SKM-1 (cell line): ENCODE results near the gene CPNE7.
A peak's percentile ranks its signal among the peaks of the same experiment; 100 is the strongest.

Source experiments
- DNase-seq: peaks from one replicate; lab custom pipeline; 2025; ENCODE audit not compliant: unreplicated experiment; lab: John Stamatoyannopoulos, UW

Gene CPNE7

DNA sequence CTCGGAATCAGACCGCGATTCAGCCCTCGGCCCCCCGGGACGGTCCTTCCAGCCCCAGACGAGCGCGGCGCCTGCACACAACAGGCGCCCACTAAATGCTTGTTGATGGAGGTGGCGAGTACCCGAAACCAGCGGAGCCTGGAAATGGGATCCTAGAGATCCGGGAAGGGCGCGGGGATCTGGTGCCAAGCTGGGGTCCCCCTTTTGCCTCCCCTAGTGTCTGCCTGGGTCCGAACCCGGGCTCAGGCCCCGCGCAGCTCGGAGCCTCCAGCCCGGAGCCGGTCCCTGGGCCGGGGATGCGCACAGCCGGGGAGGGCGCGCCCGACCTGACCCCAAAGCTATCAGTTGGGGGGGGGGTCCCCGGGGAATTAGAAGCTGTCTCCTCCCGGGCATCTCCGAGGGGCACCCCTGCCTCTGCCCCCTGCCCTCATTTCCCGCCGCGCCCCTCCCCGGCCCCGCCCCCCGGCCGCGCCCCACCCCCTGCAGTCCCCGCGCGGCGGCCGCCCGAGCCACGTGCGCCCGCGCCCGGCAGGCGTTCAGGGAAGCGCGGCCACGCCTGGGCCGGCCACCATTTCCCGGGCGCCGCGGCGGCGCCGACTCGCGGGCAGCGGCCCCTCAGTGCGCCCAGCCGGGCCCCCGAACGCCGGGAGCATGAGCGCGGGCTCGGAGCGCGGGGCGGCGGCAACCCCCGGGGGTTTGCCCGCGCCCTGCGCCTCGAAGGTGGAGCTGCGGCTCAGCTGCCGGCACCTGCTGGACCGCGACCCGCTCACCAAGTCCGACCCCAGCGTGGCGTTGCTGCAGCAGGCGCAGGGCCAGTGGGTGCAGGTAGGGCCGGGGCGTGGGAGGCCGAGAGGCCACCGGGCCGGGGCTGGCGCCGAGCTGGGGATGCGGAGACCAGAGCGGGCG, at the start of gene CPNE7:
Gene CPNE7, plus strand, starts transcription at position 512 of the 906 bp plus-strand sequence. Its CDS starts 140 bp downstream, at position 652.
- no peak for DNase-seq

DNA sequence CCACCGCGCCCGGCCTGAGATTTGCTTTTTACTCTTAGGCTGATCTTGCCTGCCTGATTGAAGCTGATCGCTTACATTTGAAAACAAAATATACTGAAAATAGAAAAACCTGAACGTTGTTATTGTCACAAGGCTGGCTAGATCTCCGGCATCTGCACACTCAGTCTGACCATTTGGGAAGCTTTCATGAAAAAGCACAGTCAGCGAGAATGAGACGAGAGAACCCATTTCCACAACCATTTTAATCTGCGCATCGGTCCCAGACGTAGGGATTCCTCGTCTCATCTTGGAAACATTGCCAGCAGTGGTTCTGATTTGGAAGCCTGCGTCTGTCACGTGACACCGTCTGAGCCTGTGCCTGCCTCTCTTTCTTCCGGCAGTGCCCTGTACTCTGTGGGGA, 46.5 kb upstream of the CPNE7 start:
- no peak for DNase-seq

DNA sequence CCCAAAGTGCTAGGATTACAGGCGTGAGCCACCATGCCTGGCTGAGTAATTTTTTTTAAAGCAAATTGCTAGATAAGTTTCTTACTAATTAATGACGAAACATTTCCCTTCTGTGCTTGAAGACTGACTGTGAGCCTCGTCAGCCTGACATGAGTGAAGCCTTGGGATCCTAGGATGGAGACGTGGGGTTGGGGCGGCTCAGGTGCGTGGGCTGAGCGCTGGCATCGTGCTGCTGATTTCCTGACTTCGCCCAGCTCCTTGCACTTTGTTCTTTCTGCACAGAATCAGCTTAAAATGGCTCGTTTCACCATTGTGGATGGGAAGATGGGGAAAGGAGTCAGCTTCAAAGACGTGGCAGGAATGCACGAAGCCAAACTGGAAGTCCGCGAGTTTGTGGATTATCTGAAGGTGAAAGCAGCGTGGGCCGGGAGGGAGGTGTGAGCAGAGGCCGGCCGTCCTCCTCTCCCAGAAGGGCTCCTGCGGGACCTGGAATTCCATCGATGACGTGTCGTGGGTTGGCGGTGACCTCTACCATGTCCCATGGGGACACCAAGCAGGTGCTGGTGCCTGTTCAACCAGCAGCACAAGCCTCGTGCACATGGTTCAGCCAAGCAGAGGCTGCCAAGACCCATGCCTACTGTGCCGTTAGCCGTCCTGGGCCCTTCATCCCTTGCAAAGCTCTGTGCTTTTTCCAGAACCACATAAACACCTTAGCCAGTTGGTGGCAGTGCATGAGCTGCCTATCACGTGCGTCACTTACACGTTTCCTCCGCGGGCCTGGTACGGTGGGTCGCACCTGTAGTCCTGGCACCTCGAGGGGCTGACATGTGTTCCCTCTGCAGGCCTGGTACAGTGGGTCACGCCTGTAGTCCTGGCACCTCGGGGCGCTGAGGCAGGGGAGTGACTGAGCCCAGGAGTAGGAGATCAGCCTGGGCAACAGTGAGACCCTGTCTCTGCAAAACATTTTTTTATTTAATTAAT, 44.9 kb upstream of the CPNE7 start:
- no peak for DNase-seq

DNA sequence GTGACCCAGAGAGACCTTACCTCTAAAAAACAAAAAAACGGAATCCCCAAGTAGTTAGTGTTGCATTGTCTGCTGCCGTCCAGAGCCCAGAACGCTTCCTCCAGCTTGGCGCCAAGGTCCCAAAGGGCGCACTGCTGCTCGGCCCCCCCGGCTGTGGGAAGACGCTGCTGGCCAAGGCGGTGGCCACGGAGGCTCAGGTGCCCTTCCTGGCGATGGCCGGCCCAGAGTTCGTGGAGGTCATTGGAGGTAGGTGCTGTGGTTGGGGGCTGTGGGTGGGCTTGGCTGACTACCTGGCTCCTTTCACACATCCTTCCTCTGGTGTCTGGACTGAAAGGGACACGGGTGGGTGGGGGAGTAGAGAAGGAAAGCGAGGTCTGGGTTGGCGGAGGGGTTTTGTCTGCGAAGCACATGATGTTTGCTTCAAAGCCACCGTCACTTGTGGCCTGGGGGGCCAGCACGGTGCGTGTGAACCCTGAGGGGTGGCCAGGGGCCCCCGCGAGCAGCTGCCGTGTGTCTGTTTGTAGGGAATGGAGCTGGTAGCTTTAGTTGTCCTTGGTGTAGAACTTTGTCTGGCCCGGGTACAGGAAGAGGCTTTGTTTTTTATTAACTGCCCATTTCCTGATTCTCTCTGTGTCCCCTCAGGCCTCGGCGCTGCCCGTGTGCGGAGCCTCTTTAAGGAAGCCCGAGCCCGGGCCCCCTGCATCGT, 43.6 kb upstream of the CPNE7 start:
- DNase-seq, result no peak

- peak; percentile 98 for DNase-seq
Observed at GRCh38 chr16:89534252-89534756, 41.3 kb upstream of the CPNE7 start.

DNA sequence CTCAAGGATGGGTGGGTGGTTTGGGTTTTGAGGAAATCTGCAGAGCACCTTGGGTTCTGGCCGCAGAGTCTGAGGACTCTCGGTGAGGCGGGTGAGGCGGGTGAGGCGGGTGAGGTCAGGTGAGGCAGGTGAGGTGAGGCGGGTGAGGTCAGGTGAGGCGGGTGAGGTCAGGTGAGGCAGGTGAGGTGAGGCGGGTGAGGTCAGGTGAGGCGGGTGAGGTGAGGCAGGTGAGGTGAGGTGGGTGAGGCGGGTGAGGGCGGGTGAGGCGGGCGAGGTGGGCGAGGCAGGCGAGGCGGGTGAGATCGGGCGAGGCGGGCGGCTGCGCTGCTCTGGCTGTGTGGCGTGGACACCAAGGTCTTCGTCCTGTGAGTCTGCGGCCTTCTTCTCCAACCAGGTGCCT, 39.2 kb upstream of the CPNE7 start:
- no peak for DNase-seq

DNA sequence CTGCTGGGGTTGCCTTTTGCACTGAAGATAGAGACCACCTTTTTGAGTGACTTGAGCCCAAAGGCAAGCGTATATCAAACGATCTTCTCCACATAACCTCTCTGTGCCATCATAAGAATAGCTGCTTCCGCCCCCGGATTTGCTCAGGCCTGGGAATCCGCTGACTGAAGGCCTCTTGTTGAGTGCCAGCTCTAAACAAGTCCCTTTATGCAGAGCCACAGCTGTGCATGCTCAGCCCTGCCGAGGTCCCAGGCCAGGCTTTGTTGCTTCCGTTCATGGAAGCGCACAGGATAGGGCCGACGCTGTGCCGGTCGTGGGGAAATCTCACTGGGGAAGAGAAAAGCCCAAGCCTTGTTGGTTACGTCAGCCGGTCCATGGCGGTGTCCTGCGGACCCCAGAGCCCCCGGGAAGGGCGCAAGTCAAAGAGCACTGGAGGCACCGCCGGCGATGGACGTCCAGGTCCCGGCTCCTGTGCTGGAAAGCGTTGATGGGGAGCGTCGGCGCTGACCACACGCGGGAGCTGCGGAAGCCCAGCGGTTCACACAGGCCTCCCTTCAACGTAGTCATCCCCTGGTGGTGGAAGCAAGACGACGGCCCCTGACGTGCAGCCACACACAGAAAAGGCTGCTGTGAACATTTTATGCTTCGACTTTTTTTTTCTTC, 38.5 kb upstream of the CPNE7 start:
- no peak for DNase-seq

DNA sequence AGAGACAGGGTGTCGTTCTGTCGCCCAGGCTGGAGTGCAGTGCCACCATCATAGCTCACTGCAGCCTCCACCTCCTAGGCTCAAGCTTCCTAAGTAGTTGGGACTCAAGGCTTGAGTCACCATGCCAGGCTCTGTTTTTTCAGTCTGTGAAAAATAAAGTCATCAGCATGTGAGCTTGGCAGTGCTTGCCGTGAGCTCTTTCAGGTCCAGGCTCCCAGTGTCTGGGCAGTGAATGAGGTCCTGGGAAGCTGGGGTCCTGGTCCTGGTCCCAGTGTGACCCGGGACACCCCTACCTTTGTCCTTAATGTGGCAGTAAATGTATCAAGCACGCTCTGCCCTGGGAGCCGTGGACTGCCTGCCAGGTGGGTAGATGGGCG, 38.0 kb upstream of the CPNE7 start:
- DNase-seq, result no peak

GRCh38 chr16:89538286-89538685, 37.3 kb upstream of the CPNE7 start:
- DNase-seq, result no peak

DNA sequence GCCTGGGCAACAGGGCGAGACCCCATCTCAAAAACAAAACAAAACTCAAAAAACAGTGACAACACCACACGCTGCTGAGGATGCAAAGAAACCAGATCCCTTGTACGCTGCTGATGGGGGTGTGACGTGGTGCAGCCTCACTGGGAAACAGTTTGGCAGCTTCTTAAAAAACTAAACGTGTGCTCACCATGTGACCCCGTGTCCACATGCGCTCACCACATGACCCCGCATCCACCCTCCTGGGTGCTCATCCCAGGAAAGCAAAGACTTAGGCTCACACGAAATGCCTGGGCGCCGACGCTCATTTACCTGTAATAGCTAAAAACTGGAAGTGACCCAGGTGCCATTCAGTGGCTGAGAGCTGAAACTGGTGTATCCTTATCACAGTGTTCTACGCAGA, 35.0 kb upstream of the CPNE7 start:
- DNase-seq, result no peak

DNA sequence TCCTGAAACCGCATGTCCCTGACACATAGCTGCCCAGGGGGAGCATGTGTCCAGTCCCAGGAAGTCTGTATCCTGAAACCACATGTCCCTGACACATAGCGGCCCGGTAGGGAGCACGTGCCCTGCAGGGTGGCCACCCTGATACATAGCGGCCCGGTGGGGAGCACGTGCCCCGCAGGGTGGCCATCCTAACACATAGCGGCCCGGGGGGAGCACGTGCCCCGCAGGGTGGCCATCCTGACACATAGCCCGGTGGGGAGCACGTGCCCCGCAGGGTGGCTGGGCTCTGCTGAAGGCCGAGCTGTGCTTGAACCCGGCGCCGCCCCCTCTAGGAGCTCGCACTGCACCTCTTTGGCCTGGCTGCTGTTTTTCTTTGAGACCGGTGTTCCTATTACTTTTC, 33.8 kb upstream of the CPNE7 start:
- DNase-seq, result no peak

DNA sequence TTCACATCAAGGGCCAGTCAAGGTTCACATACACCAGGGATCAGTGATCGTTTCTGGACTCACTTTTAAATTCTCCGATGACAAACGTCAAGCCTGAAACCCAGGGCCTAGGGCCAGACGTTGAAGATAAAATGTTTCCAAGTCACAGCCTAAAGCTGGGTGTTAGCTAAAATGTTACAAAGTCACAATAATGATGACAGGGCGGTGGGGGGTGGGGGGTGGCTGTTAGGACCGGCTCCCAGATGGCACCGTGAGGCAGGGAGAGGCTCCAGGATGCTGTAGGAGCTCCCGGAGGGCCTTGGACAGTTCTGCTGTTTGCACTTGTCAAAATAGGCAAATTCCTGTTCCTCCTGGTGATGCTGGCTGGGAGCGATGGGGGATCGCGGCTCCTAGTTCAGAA, 31.4 kb upstream of the CPNE7 start:
- DNase-seq, result no peak

DNA sequence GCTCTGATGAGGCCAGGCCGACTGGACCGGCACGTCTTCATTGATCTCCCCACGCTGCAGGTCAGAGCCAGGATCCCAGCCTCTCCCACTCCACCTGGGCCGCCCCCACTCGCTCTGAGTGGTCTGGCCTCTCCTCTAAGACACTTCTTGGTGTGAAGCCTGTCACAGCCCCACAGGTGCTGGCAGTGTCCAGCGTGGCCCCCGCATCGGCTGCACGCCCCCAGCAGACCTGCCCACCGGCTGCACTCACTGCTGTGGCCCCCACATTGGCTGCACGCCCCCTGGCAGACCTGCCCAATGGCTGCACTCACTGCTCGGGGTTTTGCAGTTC, 30.9 kb upstream of the CPNE7 start:
- DNase-seq, result no peak

DNA sequence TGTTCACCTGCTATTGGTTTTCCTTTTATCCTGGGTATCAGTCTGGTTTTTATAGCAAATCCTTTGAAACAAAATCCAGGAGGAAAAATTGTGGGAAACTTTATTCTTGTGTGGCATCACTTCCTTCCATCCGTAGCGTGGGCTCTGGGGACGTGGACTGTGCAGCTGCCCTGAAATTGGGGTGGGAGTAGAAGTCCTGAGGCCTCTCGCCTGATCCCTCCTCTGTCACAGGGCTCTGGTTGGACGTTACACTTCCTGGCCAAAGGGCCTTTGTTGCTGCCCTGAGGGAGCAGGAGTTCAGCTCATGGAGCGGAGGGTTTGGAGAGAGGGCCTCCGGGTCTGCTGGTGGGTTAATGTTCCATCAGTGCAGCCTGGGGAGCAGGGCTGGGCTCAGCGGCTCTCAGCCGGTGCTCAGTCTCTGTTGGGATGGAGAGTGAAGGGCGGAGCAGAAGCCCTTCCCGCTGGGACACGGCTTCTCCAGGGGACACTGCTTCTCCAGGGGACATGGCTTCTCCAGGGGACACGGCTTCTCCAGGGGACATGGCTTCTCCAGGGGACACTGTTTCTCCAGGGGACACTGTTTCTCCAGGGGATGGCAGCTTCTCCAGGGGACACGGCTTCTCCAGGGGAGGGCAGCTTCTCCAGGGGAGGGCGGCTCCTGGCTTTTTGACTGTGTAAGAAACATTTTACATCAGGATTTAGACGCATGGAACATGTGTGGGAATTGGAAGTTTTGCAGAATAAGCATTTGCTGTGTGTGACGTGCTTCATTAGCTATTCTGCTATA, 30.3 kb upstream of the CPNE7 start:
- no peak for DNase-seq

DNA sequence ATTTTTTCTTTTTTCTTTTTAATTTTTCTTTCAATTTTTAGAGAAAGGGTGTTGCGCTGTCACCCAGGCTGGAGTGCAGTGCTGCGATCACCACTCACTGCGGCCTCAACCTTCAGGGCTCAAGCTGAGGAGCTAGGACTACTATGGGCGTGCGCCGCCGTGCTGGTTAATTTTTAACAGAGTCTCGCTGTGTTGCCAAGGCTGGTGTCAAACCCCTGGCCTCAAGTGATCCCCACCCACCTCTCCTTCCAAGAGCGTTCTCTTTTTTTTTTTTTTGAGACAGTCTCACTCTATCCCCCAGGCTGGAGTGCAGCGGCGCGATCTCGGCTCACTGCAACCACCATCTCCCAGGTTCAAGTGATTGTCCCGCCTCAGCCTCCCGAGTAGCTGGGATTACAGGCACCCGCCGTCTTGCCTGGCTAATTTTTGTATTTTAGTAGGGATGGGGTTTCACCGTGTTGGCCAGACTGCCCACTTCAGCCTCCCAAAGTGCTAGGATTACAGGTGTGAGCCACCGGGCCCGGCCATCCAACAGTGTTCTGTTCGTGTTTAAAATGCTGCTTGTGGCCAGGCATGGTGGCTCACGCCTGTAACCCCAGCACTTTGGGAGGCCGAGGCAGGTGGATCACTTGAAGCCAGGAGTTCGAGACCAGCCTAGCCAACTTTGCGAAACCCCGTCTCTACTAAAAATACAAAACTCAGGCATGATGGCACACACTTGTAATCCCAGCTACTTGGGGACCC, 29.6 kb upstream of the CPNE7 start:
- DNase-seq, result no peak

DNA sequence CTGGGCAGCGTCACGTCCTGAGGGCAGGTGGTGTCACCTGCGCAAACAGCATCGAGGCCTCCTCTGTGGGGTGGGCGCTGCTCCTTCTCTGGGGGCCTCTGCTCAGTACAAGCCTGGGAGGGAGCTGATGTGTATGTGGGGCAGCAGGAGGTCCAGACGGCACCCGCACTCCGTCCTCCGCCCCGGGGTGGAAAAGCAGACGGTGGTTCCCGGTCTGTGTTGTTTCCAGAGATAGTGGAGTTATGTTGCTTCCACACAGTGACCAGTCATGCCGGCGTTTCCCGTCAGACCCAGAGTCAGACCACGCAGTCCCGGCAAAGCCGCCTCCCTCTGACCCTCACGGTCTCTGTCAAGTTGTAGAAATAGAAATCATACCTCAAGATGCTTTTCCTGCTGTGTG, 28.8 kb upstream of the CPNE7 start:
- DNase-seq, result no peak

- DNase-seq, result no peak
Observed at GRCh38 chr16:89547291-89547690, 28.3 kb upstream of the CPNE7 start.

DNA sequence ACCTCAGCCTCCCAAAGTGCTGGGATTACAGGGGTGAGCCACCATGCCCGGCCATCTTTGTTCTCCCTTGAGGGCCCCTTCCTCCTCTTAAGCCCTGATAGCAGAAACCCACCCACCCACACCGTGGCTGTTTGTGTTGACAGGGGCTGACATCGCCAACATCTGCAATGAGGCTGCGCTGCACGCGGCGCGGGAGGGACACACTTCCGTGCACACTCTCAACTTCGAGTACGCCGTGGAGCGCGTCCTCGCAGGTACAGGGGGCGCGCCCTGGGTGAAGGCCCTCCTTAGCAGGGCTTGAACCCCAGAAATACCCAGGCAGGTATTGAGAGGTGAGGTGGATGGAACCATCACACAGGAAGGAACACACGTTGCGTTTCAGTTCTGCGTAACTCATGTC, 27.7 kb upstream of the CPNE7 start:
- DNase-seq, result no peak

GRCh38 chr16:89548344-89549006, 27.1 kb upstream of the CPNE7 start:
- DNase-seq, result no peak
